ENCODE measurements around the gene NFAM1.

The NFAM1 gene

DNA sequence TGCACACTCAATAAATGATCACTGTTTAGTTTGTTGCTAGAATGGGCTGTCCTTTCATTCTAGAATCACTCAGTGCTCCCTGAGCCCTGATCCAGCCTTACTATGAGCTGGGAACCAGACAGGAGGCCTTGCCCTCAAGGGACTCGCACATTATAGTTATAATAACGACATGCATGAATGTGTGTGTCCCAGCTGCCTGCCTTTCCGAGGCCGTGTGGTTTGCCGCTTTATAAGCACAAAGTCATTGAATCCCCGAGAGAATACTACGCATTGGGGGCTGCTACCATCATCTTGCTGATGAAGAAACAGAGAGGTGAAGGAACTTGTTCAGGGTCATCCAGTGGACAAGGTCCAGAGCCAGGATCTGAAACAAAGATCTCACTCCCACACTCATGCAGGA is 75.7 kb downstream of the NFAM1 start:
- no peak for DNase-seq

DNA sequence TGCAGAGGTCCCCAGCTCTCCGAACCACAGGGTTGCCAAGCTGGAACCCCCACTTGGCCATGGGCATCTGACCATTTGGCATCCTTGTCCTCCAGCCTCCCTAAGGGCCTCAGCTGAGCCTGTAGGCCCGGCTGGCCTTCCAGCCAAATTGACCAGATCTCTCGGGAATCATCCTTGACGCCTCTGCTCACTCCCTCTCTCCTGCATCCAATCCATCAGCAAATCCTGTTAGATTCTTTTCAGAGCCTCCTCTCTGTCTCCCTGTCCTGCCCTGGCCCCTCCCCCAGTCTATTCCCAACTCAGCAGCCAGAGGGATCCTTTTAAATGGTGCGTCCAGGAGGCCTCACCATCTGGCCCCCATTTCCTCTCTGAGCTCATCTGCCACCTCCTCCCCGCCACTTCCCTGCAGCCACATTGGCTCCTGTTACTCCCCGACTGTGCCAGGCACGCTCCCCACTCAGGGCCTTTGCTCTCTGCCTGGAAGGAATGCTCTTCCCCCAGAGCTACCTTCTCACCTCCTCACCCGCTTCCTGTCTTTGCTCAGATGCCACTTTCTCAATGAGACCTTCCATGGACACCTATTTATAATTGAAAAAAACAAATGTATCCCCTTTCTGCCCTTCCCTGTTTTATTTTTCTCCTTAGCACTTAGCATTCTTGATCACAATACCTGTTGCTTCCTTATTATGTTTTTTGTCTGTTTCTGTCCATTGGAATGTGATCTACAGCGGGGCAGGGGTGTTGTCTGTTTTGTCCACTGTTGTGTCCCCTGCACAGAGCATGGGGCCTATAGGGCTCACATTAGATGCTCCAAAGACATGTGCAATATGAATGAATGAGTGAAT is 78.1 kb downstream of the NFAM1 start:
- DNase-seq = no peak

- DNase-seq = no peak
Observed at GRCh38 chr22:42350373-42350772, 81.8 kb downstream of the NFAM1 start.

DNA sequence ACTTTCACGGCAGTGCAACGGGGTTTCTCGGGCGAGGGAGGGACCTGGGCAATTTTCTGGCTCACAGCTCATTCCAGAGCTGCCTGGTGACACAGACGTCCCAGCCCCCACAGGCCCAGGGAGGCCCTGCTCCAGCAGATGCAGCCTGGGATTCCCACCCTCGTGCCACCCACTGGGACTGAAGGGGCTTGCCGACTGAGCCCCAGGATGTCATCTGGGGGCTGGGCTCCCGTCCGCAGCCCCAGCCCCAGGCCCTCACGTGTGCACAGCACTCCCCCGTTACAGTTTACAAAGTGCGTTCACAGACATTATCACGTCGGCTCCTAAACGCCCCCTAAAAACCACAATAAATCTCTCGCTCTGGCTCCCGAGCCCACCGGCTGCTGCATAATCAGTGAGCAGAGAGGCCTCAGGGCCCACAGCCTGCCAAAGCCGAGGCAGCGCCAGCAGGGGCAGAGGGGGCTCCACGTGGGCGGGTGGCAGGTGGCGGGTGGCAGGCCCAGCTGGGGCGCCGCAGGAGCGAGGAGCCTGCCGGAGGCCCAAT is 84.8 kb downstream of the NFAM1 start:
- no peak for DNase-seq

DNA sequence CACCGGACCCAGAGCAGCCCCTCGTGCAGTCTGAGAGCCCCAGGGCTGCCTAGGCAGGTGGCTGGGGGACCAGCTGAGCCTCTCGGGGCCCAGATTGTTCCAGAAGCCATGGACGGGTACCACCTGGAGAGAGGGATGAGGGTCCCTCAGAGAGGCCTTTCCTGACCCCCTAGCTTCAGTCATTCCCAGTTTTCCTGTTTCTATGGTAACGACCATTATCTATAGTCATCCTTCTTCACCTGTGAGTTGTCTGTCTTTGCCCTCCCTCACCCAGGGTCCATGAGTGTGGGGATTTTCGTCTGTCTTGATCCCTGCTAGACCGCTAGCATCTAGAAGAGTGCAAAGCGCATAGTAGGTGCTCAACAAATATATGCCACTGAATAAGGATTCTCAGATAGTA is 85.5 kb downstream of the NFAM1 start:
- no peak for DNase-seq

GRCh38 chr22:42345458-42345857 is 86.7 kb downstream of the NFAM1 start:
- DNase-seq = no peak

- no peak for DNase-seq
Observed at GRCh38 chr22:42344361-42344905, 87.8 kb downstream of the NFAM1 start.

DNA sequence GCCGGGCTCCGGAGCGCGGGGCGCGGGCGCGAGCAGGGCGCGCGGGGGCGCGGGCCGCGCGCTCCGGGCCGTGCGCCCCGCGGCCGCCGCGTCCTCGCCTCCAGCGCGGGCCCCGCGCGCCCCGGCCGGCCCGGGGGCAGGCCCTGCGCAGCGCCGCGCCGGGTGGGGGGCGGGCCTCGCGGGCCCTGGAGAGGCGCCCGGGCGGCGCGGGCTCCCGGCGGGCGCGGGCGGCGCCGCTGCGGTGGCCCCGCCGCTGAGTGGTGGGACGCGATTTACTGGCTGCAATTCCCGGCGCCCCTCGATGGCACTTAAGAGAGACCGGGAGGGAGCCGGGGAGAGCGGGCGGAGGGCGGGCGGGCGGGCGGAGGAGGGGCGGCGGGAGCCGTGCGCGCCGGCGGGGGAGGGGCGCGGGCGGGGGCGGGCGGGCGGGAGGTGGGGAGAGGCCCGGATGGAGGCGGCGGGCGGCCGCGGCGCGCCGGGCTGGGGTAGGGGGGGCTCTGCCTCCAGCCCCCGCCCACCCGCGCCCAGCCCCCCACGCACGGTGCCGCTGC is 88.6 kb downstream of the NFAM1 start:
- peak; percentile 70 for DNase-seq

GRCh38 chr22:42343121-42343454 is 89.1 kb downstream of the NFAM1 start:
- peak; percentile 54 for DNase-seq

DNA sequence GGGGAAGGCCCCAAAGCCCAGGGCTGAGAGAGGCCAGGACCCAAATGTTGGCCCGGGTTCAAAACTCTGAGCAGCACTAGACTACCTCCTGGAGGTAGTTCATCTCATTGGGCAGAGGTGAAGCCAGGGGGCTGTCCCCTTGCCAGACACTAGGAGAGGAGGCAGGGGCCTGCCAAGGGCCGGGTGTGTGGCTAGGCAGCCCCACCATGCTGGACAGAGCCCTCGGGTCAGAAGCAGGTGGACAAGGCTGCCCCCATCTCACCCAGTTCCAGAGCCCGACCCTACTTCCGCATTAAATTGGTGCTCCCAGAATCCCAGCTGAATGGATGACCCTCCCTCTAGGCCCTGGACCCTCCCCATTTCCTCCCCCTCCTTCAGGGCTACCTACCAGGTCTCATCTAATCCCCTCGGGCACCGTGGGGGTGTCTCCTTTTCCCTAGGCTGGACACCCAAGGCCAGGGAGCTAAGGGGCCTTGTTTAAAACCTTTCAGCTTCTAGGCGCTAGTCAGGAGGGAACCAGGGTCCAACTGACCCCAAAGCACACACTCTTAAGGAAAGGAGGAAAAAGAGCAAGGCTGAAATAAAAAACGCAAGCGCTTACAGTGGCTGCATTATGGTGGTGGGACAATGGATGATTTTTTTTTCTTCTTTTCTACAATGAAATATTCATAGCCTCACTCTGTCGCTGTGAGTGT is 89.6 kb downstream of the NFAM1 start:
- no peak for DNase-seq

DNA sequence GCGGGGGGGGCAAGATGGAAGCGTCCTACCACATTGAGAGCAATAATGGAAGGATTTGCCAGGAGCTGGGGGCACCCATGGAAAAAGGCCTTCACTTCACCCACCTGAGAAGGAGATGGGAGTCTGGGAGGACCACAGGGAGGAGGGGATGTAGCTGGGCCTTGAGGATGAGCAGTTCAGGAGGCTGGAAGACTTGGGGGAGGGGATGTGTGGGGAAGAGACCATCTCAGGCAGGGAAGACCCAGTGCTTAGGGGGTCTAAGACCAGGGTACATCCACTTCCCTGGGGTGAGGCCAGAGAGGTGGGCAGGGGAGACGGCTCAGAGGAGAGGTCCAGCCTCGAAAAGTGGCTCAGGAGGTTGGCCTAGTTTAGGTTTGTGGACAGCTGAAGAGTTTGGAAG is 90.4 kb downstream of the NFAM1 start:
- DNase-seq = no peak

DNA sequence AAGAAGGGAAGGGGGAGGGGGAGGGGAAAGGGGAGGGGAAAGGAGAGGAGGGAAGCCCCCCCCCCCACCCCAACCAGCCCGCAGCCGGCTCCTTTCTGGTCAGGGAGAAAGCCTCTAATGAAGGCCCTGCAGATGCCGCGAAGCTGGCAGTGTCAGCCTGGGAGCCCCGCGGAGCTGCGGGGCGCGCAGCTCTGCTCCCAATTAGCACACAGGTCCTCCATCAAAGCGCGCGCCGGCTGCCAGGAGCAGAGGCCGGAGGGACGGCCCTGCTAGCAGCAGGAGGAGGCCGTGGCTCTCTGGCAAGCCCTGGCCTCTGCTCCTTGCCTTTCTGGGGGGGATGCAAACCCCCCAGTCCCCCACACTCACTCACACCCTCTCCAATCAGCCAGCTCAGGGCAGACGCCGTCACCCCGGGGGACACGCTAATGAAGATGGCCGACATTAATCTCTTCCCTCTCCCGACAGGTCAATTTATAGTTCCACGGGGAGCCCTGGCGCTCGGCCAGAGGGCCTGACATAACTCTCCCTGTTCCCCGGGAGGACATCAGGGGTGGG is 91.3 kb downstream of the NFAM1 start:
- no peak for DNase-seq

DNA sequence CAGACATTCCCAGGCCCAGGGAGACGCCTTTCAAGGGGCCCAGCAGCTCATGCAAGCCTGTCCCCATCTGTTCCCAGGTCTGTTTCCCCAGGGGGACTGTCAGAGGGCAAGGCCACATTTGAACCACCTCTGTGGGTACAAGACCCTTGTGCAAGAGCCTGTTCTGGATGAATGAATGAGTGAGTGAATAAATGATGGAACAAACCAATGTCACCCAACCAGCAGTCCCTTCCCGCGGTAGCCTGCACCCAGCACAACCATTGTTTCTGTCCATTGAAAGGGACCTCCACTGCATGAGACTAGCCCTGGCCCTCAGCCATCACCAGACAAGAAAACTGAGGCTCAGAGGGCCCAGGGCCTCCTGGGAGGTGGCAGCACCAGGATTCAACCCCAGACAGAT is 92.1 kb downstream of the NFAM1 start:
- no peak for DNase-seq

- no peak for DNase-seq
Observed at GRCh38 chr22:42338479-42338878, 93.7 kb downstream of the NFAM1 start.

DNA sequence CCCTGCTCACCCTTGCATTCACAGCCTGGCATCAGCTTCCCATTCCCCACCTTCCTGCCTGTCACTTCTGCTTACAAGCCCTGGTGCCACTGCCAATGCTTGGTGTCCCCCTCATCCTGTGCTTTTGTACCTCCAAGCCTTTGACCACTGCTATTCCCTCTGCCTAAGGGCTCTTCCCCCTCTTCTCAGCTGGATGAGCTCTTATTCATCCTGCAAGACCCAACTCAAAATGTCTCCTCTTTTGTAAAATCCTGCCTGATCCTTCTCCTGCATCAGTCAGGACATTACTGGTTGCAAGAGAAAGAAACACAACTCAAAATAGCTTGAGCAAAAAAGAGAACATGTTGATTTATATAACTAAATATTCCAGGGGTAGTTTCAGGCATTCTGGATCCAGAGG is 94.8 kb downstream of the NFAM1 start:
- DNase-seq = no peak

DNA sequence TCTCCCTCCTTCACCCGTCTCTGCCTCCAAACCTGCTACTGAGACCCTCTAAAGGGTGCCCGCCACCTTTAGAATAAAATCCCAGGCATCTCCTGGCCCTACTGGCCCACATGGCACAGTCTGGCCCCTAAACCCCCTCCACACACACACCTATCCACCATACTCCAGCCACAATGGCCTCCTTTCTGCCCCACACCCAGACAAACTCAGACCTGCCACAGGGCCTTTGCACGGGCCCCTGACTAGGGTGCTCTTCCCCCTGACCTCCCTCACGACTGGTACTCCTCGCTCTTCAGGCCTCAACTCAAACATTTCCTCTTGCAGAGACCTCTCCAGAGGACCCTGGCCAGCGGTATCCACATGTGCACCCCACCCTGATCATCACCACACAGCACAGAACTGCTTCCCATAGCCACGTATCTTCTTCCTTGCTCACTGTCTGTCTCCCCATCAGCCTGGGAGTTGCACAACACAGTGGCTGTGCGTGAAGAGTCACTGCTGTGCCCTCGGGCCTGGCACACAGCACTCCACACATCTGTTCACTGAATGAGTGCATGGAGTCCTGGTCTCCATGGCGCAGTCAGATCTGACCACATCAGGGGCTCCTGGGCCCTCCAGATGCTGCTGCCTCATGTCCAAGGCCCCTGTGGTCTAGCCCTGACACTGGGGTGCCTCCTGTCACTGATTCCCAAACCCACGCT is 95.5 kb downstream of the NFAM1 start:
- DNase-seq = no peak

DNA sequence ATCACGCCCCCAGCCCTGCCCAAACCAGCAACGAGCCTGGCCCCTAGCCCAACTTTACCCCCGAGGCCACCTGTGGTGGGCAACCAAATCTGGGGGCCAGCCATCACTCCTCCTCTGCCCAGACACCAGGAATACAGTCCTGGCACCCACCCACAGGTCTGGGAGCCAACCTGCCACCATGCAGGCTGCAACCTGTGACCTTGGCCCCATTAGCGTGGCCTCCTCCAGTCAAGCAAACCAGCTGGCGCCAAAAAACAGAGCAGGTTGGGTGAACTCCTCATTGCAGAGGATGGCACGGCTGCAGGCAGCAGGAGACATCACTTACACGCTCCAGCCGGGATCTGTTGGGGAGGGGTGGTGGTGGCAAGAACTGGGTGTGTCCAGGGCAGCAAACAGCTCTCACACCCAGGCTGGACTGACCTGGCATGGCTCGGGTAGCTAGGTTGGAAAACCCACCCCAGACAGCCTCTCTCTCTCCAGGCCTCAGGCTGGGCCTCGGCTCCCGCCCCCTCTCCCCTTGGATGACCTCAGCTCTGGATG is 96.3 kb downstream of the NFAM1 start:
- no peak for DNase-seq

GRCh38 chr22:42334875-42335512 is 97.2 kb downstream of the NFAM1 start:
- DNase-seq = no peak

- no peak for DNase-seq
Observed at GRCh38 chr22:42333544-42333943, 98.7 kb downstream of the NFAM1 start.

DNA sequence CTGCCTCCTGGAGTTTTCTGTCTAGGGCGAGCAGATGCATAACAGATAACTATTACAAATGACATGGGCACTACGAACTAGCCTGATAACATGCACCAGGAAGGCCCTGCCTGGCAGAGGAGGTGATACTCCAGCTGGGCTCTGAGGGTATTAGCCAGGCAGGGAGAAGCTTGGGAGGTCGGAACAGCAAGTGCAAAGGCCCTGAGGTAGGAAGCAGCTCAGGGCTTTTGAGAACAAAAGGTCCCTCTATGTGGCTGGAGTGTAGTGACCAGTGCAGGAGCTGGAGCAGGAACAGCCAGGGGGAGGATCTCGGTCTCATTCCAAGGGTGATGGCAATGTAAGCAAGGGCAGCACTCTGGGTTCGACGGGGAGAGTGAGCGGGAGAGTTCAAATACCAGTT is 100.1 kb downstream of the NFAM1 start:
- DNase-seq = no peak

DNA sequence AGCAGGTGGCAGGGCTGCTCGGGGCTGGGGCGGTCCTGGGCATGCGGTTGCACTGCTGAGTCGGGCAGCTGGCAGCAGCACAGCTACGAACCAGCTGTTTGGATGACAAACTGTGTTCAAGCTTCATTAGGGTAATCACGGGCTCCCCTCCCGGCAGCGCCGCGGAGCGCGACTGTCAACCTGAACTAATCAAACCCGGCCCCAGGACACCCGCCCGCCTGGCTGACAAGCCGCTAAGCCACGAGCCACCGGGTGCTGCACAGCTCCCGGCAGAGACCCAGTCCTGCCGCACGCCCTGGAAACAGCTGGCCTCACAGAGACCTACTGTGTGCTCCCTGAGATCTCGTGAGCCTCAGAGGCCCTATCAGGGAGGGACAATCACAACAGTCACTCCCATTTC is 101.2 kb downstream of the NFAM1 start:
- no peak for DNase-seq
